Heart right ventricle (tissue), 16 donors: ENCODE measurements around the gene RDH14. TPM values are rescaled to one million over a fixed set of nuclear protein-coding genes. Genes with fewer than 3 reads are reported as not detected.
A peak's percentile ranks its signal among the peaks of the same experiment; 100 is the strongest.

Source experiments
- ATAC-seq, 8 donors: fragments of 200-7000 bp; cut with Tn5 transposase; one replicate each; pipeline ENCODE4 v1.9.1; 2020; ENCODE audit warnings: mild to moderate bottlenecking in 8 of 8, moderate library complexity in 8 of 8, moderate number of reproducible peaks in 1 of 8
- DNase-seq, 2 donors: peaks; one replicate each; pipeline ENCODE4 v3.0.0-alpha.2; 2020
- H3K27ac ChIP-seq, 10 donors: fragments of 200-600 bp; sonication (generic) in 2 of 10; one replicate each; pipeline versions ENCODE4 v1.5.0 to v1.8.0; 2020 to 2022; ENCODE audit warnings: mild to moderate bottlenecking in 3 of 10
- H3K27me3 ChIP-seq, 7 donors: fragments of 200-600 bp; one replicate each; pipeline ENCODE4 v1.8.0; 2021 to 2022; ENCODE audit warnings: mild to moderate bottlenecking in 2 of 7
- H3K36me3 ChIP-seq, 9 donors: fragments of 200-600 bp; sonication (generic) in 1 of 9; one replicate each; pipeline versions ENCODE4 v1.5.0 to v1.8.0; 2020 to 2022; ENCODE audit warnings: mild to moderate bottlenecking in 2 of 9
- H3K4me1 ChIP-seq, 9 donors: fragments of 200-600 bp; sonication (generic) in 1 of 9; one replicate each; pipeline versions ENCODE4 v1.5.0 to v1.8.0; 2020 to 2022; ENCODE audit warnings: mild to moderate bottlenecking in 4 of 9
- H3K4me3 ChIP-seq, 10 donors: fragments of 200-600 bp; sonication (generic) in 2 of 10; one replicate each; pipeline versions ENCODE4 v1.5.0 to v1.8.0; 2020 to 2022; ENCODE audit warnings: mild to moderate bottlenecking in 7 of 10, moderate library complexity in 2 of 10
- H3K9me3 ChIP-seq, 11 donors: fragments of 200-600 bp in 10 of 11; sonication (generic) in 2 of 11; one replicate each; pipeline versions ENCODE4 v1.5.0 to v1.8.0; 2013 to 2022; ENCODE audit warnings: mild to moderate bottlenecking in 2 of 11, control low read depth in 1 of 11, moderate library complexity in 1 of 11
- CTCF ChIP-seq, 9 donors: fragments of 200-600 bp; sonication (generic) in 2 of 9; IDR thresholded peaks; one replicate each; pipeline versions ENCODE4 v1.5.0 to v1.8.0; 2021 to 2022; ENCODE audit warnings: antibody characterized with exemption in 9 of 9, mild to moderate bottlenecking in 5 of 9, moderate library complexity in 1 of 9
- WGBS, 2 donors: extraction: QIAGEN DNeasy Blood & Tissue Kit; methylation state at CpG; one replicate each; pipeline ENCODE4 v1.1.7; 2013; ENCODE audit warnings: inconsistent platforms in 1 of 2; 5-methylcytosine and 5-hydroxymethylcytosine counted together
- intact Hi-C, 10 donors: fragments of 100-400 bp; cut with DNase I; formaldehyde crosslinking; loops; one replicate each; pipeline versions ENCODE4 v1.11.1 to v1.14.2; 2022
- polyA plus RNA-seq, 2 donors: library from polyadenylated mRNA; stranded (reverse); fragments of 200-250 nt; gene quantifications; one replicate each; pipeline ENCODE4 v1.2.3, GENCODE V29; 2013
- total RNA-seq, 10 donors: library from RNA; stranded (reverse); fragmentation: NEBNext Ultra II Directional in 3 of 10; extraction: Animal tissue kit (Norgen Biotek cat#: 25700) in 3 of 10; gene quantifications; one replicate each; pipeline versions ENCODE4 v1.2.1 to v1.2.4, GENCODE V29; 2021 to 2023
- donor health status: Arrhythmogenic right ventricular cardiomyopathy.
- donor health status: ischemic (EF 13 %, LVEDD 7.1; RV severe dilation, severe dysfunction).
- donor health status: healthy with polysubstance abuse.
- donor health status: DM: no; HTN: yes; CAD: no.
- donor health status: DM: no; HTN: no; CAD: no.
- donor health status: ischemic (EF 25% LVEDD 6.9; RV normal size, moderate dysfunction).
- donor health status: ischemic (EF 25% LVEDD 5.7; RV mildly dilated, moderate dysfunction).
- donor health status: healthy.
- donor health status: DM: yes; HTN: yes; CAD: no.
- donor health status: Ischemic cardiomyopathy.
- donor health status: ischemic (EF 35%, LVEDD 5.7; RV mildly dilated, moderate dysfunction).
- donor health status: nonischemic (EF 11% LVEDD 7.7; RV severe dilation, severe dysfunction).
- donor health status: DM: yes; HTN: yes; CAD: no.
- donor health status: PGD.
- donor health status: ischemic (EF 29% LVEDD 5.4; RV normal size, mild dysfunction).
- donor health status: nonischemic (EF 23%, LVEDD 6.1; RV moderate dilation, normal function).

The RDH14 gene
- total and polyA plus RNA-seq, 12 donors: 25.8 to 54.8 (median 45.4) TPM

- 51 to 74% methylated on average over 2 of the region's 2 CpGs for WGBS, 2 donors
- peaks cover 0 to 6% (median 0%) of the 10 kb centered on the region in 9 donors for H3K36me3 ChIP-seq
- H3K4me3 ChIP-seq: no peak overlapping the region
- DNase-seq: no peak
- TF ChIP-seq CTCF (IDR thresholded peaks at IDR 0.05): no peak
- peaks cover 0 to 38% (median 8%) of the 10 kb centered on the region in 9 donors for H3K4me1 ChIP-seq
- peak in 1 of 8 donors; percentile 30 for ATAC-seq
- no peaks in the 10 kb centered on the region for H3K27me3 ChIP-seq
- H3K27ac ChIP-seq: no peak overlapping the region
- H3K9me3 ChIP-seq: no peaks in the 10 kb centered on the region
- intact Hi-C loops: no loop called here
Measured at GRCh38 chr2:18546567-18546966, 13.9 kb downstream of the RDH14 start.

GRCh38 chr2:18545384-18545783, 15.1 kb downstream of the RDH14 start:
- H3K36me3 ChIP-seq: peaks cover 0 to 6% (median 0%) of the 10 kb centered on the region in 9 donors
- TF ChIP-seq CTCF (IDR thresholded peaks at IDR 0.05): no peak
- H3K27me3 ChIP-seq: no peaks in the 10 kb centered on the region
- WGBS, 2 donors: 85 to 90% methylated on average over 4 of the region's 4 CpGs
- DNase-seq (no peak), ATAC-seq (no peak)
- no peak overlapping the region for H3K4me3 ChIP-seq
- intact Hi-C loops: no loop called here
- peaks cover 0 to 7% (median 0%) of the 10 kb centered on the region in 11 donors for H3K9me3 ChIP-seq
- no peak overlapping the region for H3K27ac ChIP-seq
- peaks cover 0 to 30% (median 5%) of the 10 kb centered on the region in 9 donors for H3K4me1 ChIP-seq

GRCh38 chr2:18544171-18544570, 16.3 kb downstream of the RDH14 start:
- H3K36me3 ChIP-seq: no peaks in the 10 kb centered on the region
- no peak overlapping the region for H3K27ac ChIP-seq
- DNase-seq (no peak), ATAC-seq (no peak)
- no peak for TF ChIP-seq CTCF (IDR thresholded peaks at IDR 0.05)
- H3K27me3 ChIP-seq: no peaks in the 10 kb centered on the region
- no peak overlapping the region for H3K4me3 ChIP-seq
- peaks cover 0 to 7% (median 0%) of the 10 kb centered on the region in 11 donors for H3K9me3 ChIP-seq
- H3K4me1 ChIP-seq: peaks cover 0 to 26% (median 3%) of the 10 kb centered on the region in 9 donors
- intact Hi-C loops: no loop called here
- WGBS, 2 donors: 43 to 56% methylated on average over 3 of the region's 3 CpGs

- no peak for DNase-seq
- H3K27me3 ChIP-seq: no peaks in the 10 kb centered on the region
- 94% methylated on average over 2 of the region's 2 CpGs for WGBS, 2 donors
- no peak for TF ChIP-seq CTCF (IDR thresholded peaks at IDR 0.05)
- no peak overlapping the region for H3K4me3 ChIP-seq
- H3K36me3 ChIP-seq: no peaks in the 10 kb centered on the region
- H3K9me3 ChIP-seq: peaks cover 0 to 7% (median 0%) of the 10 kb centered on the region in 11 donors
- ATAC-seq: no peak
- H3K27ac ChIP-seq: no peak overlapping the region
- intact Hi-C loops: no loop called here
- peaks cover 0 to 12% (median 0%) of the 10 kb centered on the region in 9 donors for H3K4me1 ChIP-seq
Measured at GRCh38 chr2:18540872-18541271, 19.6 kb downstream of the RDH14 start.
